GM12878 (cell line): ENCODE measurements around the gene IPCEF1. TPM values are rescaled to one million over a fixed set of nuclear protein-coding genes. Genes with fewer than 3 reads are reported as not detected.

ENCODE experiments used
- ATAC-seq: fragments of 200-7000 bp; cut with Tn5 transposase; 3 replicates; pipeline ENCODE4 v1.9.1; 2020; ENCODE audit warnings: mild to moderate bottlenecking, moderate library complexity
- BruUV-seq: library from RNA; stranded (reverse); fragments of 400-500 nt; replicated peaks from 2 replicates; lab custom pipeline; 2021; lab: Mats Ljungman, UMichigan
- CTCF ChIA-PET: fragments of 300-600 bp; sonication (Branson Sonifier 250); formaldehyde crosslinking; extraction: SDS; loops from one replicate; lab custom pipeline; 2021; ENCODE audit warnings: inconsistent platforms; lab: Yijun Ruan, JAX
- POLR2A ChIA-PET: fragments of 350-600 bp; formaldehyde crosslinking; extraction: SDS; loops from one replicate; lab custom pipeline; 2021; ENCODE audit warnings: inconsistent platforms; lab: Charles Lee
- RAD21 ChIA-PET: fragments of 300-600 bp; sonication (Branson Sonifier 250); formaldehyde crosslinking; loops from one replicate; lab custom pipeline; 2023; ENCODE audit warnings: antibody characterized with exemption; ENCODE audit not compliant: unreplicated experiment; lab: Charles Lee
- SMC1A ChIA-PET: fragments of 300-600 bp; sonication (Branson Sonifier 250); formaldehyde crosslinking; loops from one replicate; lab custom pipeline; 2023; ENCODE audit not compliant: unreplicated experiment, uncharacterized antibody; lab: Charles Lee
- DNase-seq: peaks from one replicate; pipeline ENCODE4 v3.0.0-alpha.2; 2011; ENCODE audit warnings: low read depth, low spot score
- FAIRE-seq: peaks from 3 replicates; lab custom pipeline; 2011; peaks lifted over from hg19 to GRCh38; lab: Jason Lieb, UNC
- H2AFZ ChIP-seq: 2 replicates; pipeline ENCODE4 v1.6.0; 2011; ENCODE audit warnings: low read depth, low read length, control low read depth; ENCODE audit not compliant: control insufficient read depth
- H3K27ac ChIP-seq: 2 replicates; pipeline ENCODE4 v1.5.1; 2011; ENCODE audit warnings: control low read depth; ENCODE audit not compliant: control insufficient read depth, insufficient read depth
- H3K27me3 ChIP-seq, 2 experiments: replicated peaks in 1 of 2; 2 replicates each; pipeline versions ENCODE4 v1.6.0 to v1.6.1; 2011; ENCODE audit warnings: low read length in 1 of 2; ENCODE audit not compliant: control insufficient read depth in 2 of 2, insufficient read depth in 2 of 2
- H3K36me3 ChIP-seq, 2 experiments: 2 replicates each; pipeline ENCODE4 v1.5.1; 2011; ENCODE audit warnings: low read length in 1 of 2; ENCODE audit not compliant: control insufficient read depth in 2 of 2, insufficient read depth in 2 of 2
- H3K4me1 ChIP-seq: 2 replicates; pipeline ENCODE4 v1.6.1; 2011; ENCODE audit warnings: mild to moderate bottlenecking, low read length, moderate library complexity, mixed read lengths; ENCODE audit not compliant: control insufficient read depth, insufficient read depth
- H3K4me2 ChIP-seq: 2 replicates; pipeline ENCODE4 v1.6.0; 2011; ENCODE audit warnings: control low read depth; ENCODE audit not compliant: control insufficient read depth, insufficient read depth
- H3K4me3 ChIP-seq: fragments of 200-600 bp; sonication (generic); 2 replicates; pipeline ENCODE4 v1.5.1; 2016
- H3K79me2 ChIP-seq: 2 replicates; pipeline ENCODE4 v1.6.0; 2011; ENCODE audit warnings: low read length; ENCODE audit not compliant: control insufficient read depth, insufficient read depth
- H3K9ac ChIP-seq: 2 replicates; pipeline ENCODE4 v1.8.0; 2011; ENCODE audit warnings: low read length, control low read depth, mixed read lengths; ENCODE audit not compliant: control insufficient read depth, insufficient read depth
- H3K9me3 ChIP-seq: replicated peaks from 3 replicates; pipeline ENCODE4 v1.5.1; 2011; ENCODE audit warnings: mild to moderate bottlenecking, low read length; ENCODE audit not compliant: control insufficient read depth, insufficient read depth
- H4K20me1 ChIP-seq: 2 replicates; pipeline ENCODE4 v1.6.0; 2011; ENCODE audit not compliant: control insufficient read depth, insufficient read depth
- ATF3 ChIP-seq: IDR thresholded peaks from 2 replicates; pipeline ENCODE4 v1.6.1; 2011; ENCODE audit warnings: low read depth, mild to moderate bottlenecking, low read length, moderate library complexity, borderline replicate concordance; ENCODE audit errors: extremely low read depth
- FOS ChIP-seq: IDR thresholded peaks from 3 replicates; pipeline ENCODE4 v1.6.1; 2011; ENCODE audit warnings: borderline replicate concordance; ENCODE audit not compliant: insufficient read length; ENCODE audit errors: extremely low read depth
- IKZF1 ChIP-seq: fragments of 450-650 bp; conservative IDR thresholded peaks from 2 replicates; pipeline ENCODE4 v1.6.1; 2017; ENCODE audit warnings: antibody characterized with exemption, mild to moderate bottlenecking
- MLLT1 ChIP-seq: fragments of 450-650 bp; IDR thresholded peaks from 2 replicates; pipeline ENCODE4 v1.6.1; 2016; ENCODE audit warnings: mild to moderate bottlenecking
- NFIC ChIP-seq: IDR thresholded peaks from 2 replicates; pipeline ENCODE4 v1.6.1; 2012; ENCODE audit warnings: low read depth, mild to moderate bottlenecking, inconsistent platforms, low read length, moderate library complexity
- NFXL1 ChIP-seq: fragments of 450-650 bp; IDR thresholded peaks from 2 replicates; pipeline ENCODE4 v1.6.1; 2017; ENCODE audit warnings: antibody characterized with exemption, mild to moderate bottlenecking, borderline replicate concordance
- NR2C2 ChIP-seq: IDR thresholded peaks from 2 replicates; pipeline ENCODE4 v1.6.1; 2011; ENCODE audit warnings: borderline replicate concordance, low read depth; ENCODE audit not compliant: control insufficient read depth, insufficient read length
- NR2F1 ChIP-seq: fragments of 450-650 bp; conservative IDR thresholded peaks from 2 replicates; pipeline ENCODE4 v1.6.1; 2017; ENCODE audit warnings: mild to moderate bottlenecking
- NRF1 ChIP-seq: conservative IDR thresholded peaks from 2 replicates; pipeline ENCODE4 v1.6.1; 2011; ENCODE audit warnings: mild to moderate bottlenecking, low read depth, low read length, improper control_type of control experiment
- PAX8 ChIP-seq: fragments of 450-650 bp; IDR thresholded peaks from 2 replicates; pipeline ENCODE4 v1.6.1; 2017; ENCODE audit warnings: mild to moderate bottlenecking, moderate library complexity
- SPI1 ChIP-seq: IDR thresholded peaks from 2 replicates; pipeline ENCODE4 v1.6.1; 2011; ENCODE audit warnings: low read depth, mild to moderate bottlenecking, low read length, moderate library complexity, borderline replicate concordance; ENCODE audit not compliant: insufficient read depth
- ZBTB40 ChIP-seq: fragments of 450-650 bp; IDR thresholded peaks from 2 replicates; pipeline ENCODE4 v1.6.1; 2016; ENCODE audit warnings: mild to moderate bottlenecking, moderate library complexity, borderline replicate concordance
- ZZZ3 ChIP-seq: IDR thresholded peaks from 2 replicates; pipeline ENCODE4 v1.6.1; 2011; ENCODE audit warnings: low read depth; ENCODE audit not compliant: control insufficient read depth, insufficient read length
- WGBS: methylation state at CpG from one replicate; pipeline ENCODE4 v1.1.6; 2016; ENCODE audit warnings: low lambda C conversion rate; ENCODE audit not compliant: insufficient replicate concordance, insufficient coverage; ENCODE audit errors: missing lambda C conversion rate; 5-methylcytosine and 5-hydroxymethylcytosine counted together
- in situ Hi-C: fragments of 300-500 bp; cut with MboI; formaldehyde crosslinking; loops from 9 replicates; pipeline ENCODE4 v1.14.3; 2018; ENCODE audit warnings: mixed read lengths
- intact Hi-C: fragments of 100-400 bp; cut with micrococcal nuclease; formaldehyde crosslinking; loops from one replicate; pipeline ENCODE4 v1.14.2; 2022; ENCODE audit not compliant: unreplicated experiment
- polyA plus RNA-seq, 11 experiments: library from polyadenylated mRNA; depleted of rRNA in 4 of 11; unstranded in 6 of 11; stranded (reverse) in 5 of 11; fragments of >200 nt; fragmentation: Nextera tagmentation in 4 of 11; fragmentation: Illumina TruSeq in 1 of 11; extraction: Ambion mirVana in 4 of 11; extraction: Trizol in 1 of 11; gene quantifications; 1 replicate in 1 of 11; 2 replicates in 10 of 11; pipeline versions ENCODE4 v1.2.1 to v1.2.3, GENCODE V29; 2011 to 2016; ENCODE audit warnings: inconsistent platforms in 2 of 11, missing spikeins in 2 of 11, low read depth in 1 of 11
- total RNA-seq, 4 experiments: library from RNA; depleted of rRNA in 3 of 4; stranded (reverse); fragments of >200 nt in 3 of 4; fragmentation: Illumina TruSeq in 1 of 4; extraction: Trizol in 1 of 4; gene quantifications; 2 replicates each; pipeline versions ENCODE4 v1.2.1 to v1.2.3, GENCODE V29; 2013 to 2021

The IPCEF1 gene
- total and polyA plus RNA-seq, 10 of the 15 experiments (the other 5 are each of a cell fraction or from before 2014, with no cell fraction given), result 1.3 to 137 (median 4.2) TPM

GRCh38 chr6:154295733-154296132 is 60.9 kb downstream of the IPCEF1 start (continued):
- TF ChIP-seq NR2C2 (no peak), IKZF1 (no peak), NR2F1 (no peak), MLLT1 (no peak), PAX8 (no peak), FOS (no peak)
- TF ChIP-seq, all 136 proteins: peak for 0

GRCh38 chr6:154292855-154293519 is 63.6 kb downstream of the IPCEF1 start:
- 75% methylated on average over 4 of the region's 4 CpGs for WGBS
- FAIRE-seq (no peak), ATAC-seq (no peak), DNase-seq (no peak)
- H3K4me2 ChIP-seq, result no peak overlapping the region
- CTCF ChIA-PET, result no interaction called here
- peaks cover 4% of the 10 kb centered on the region for H3K4me1 ChIP-seq
- in situ Hi-C loops (no loop called here), intact Hi-C loops (no loop called here)
- H3K79me2 ChIP-seq, result no peaks in the 10 kb centered on the region
- H2AFZ ChIP-seq, result no peak overlapping the region
- RAD21 ChIA-PET, result no interaction called here
- H3K36me3 ChIP-seq, result no peaks in the 10 kb centered on the region
- POLR2A ChIA-PET, result no interaction called here
- H3K9ac ChIP-seq, result no peak overlapping the region
- H3K4me3 ChIP-seq, result no peak overlapping the region
- no TSS peak for BruUV-seq
- no peak overlapping the region; the same call in 1 of the 2 replicates for H3K27ac ChIP-seq
- H3K27me3 ChIP-seq, result no peaks in the 10 kb centered on the region
- SMC1A ChIA-PET, result interaction anchor here (1.0 to 1.5 kb wide), 2 partner anchors 17 to 79 kb away, joined by 3 to 4 read pairs; no protein-coding TSS in a partner anchor
- no peaks in the 10 kb centered on the region for H4K20me1 ChIP-seq
- H3K9me3 ChIP-seq, result no peaks in the 10 kb centered on the region; the same call in 2 of the 3 replicates
- no peak for TF ChIP-seq NRF1
- TF ChIP-seq NFXL1, result no peak
- TF ChIP-seq ZZZ3, result no peak
- no peak for TF ChIP-seq PAX8
- TF ChIP-seq ATF3, result no peak
- no peak for TF ChIP-seq SPI1
- no peak for TF ChIP-seq NFIC
- TF ChIP-seq FOS, result no peak
- no peak for TF ChIP-seq ZBTB40
